ENCODE data around the gene CPLX1.
"Not testable (repeated sequence)": the region's sequence is repeated elsewhere in the genome, so short reads cannot be mapped to it uniquely, and the experiment has no call there.

Gene CPLX1

DNA sequence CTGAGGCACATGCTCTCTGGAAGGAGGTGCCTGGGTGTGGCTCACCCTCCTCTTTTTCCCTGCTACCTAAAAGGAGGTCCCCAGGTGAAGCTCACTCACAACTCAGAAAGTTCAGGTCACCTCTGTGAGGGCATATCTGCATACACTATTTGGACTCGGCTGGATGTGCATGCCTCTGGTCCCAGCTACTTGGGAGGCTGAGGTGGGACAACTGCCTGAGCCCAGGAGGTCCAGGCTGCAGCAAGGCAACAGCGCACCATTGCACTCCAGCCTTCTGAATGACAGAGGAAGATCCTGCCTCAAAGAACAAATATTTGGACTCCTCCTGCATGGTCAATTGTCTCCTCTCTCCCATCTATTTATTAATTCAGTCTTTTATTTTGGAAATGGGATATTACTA, 46.4 kb downstream of the CPLX1 start:
- DNase-seq (ENCODE audit: low read depth in 2 of 3, low spot score in 2 of 3), result no peak

GRCh38 chr4:777520-778262, 48.2 kb downstream of the CPLX1 start:
- DNase-seq (ENCODE audit: low read depth in 2 of 3, low spot score in 2 of 3), result no peak

DNA sequence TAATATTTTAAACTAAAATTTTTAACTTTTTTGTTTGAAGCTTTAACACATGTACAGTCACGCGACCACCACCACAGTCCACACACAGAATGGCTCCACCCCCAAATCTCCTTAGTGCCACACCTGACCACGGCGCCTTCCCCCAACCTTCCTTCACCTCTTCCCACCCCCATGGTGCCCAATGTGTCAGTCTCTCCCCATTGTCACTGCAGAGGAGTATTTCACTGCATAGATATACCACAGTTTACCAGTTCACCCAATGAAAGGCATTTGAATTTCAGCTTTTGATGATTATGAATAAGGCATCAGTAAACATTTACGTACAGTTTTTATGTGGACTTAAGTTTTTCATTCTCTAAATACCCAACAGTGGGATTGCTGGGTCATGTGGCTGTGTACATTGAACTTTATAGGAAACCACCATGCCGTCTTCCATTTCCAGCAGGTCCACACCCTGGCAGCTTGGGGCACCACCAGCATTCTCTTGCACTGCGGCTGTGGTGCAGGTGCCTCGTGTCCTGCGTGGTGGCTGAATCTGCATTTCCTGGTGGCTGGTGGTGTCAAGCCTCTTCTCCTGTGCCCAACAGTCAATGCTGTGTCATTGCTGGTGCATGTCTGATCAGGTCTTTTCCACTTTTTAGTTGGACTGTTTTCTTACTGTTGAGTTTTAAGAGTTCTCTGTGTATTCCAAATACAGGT, 49.0 kb downstream of the CPLX1 start:
- DNase-seq (ENCODE audit: low read depth in 2 of 3, low spot score in 2 of 3), result no peak

DNA sequence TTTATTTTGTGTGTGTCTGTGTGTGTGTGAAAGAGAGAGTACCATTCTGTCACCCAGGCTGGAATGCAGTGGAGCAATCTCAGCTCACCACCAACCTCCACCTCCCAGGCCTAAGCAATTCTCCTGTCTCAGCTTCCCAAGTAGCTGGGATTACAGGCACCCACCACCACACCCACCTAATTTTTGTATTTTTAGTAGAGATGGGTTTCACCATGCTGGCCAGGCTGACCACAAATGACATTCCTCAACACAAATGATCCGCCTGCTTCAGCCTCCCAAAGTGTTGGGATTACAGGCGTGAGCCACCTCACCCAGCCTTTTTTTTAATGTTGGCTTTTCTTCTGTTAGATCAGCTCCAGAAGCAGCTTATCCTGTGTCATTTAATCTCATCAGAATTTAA, 50.4 kb downstream of the CPLX1 start:
- DNase-seq (ENCODE audit: low read depth in 2 of 3, low spot score in 2 of 3), result not testable (repeated sequence)

- DNase-seq (ENCODE audit: low read depth in 2 of 3, low spot score in 2 of 3), result not testable (repeated sequence)
Observed at GRCh38 chr4:774419-775092, 51.4 kb downstream of the CPLX1 start.

GRCh38 chr4:773214-773613, 52.7 kb downstream of the CPLX1 start:
- DNase-seq (ENCODE audit: low read depth in 2 of 3, low spot score in 2 of 3), result no peak

GRCh38 chr4:772776-773175, 53.2 kb downstream of the CPLX1 start:
- DNase-seq (ENCODE audit: low read depth in 2 of 3, low spot score in 2 of 3), result no peak

GRCh38 chr4:772118-772517, 53.8 kb downstream of the CPLX1 start:
- DNase-seq (ENCODE audit: low read depth in 2 of 3, low spot score in 2 of 3), result no peak

- no peak for DNase-seq (ENCODE audit: low read depth in 2 of 3, low spot score in 2 of 3)
Observed at GRCh38 chr4:771464-771863, 54.5 kb downstream of the CPLX1 start.

- DNase-seq (ENCODE audit: low read depth in 2 of 3, low spot score in 2 of 3), result no peak
Observed at GRCh38 chr4:770022-770421, 55.9 kb downstream of the CPLX1 start.

- DNase-seq (ENCODE audit: low read depth in 2 of 3, low spot score in 2 of 3), result no peak
Observed at GRCh38 chr4:769511-769910, 56.4 kb downstream of the CPLX1 start.

DNA sequence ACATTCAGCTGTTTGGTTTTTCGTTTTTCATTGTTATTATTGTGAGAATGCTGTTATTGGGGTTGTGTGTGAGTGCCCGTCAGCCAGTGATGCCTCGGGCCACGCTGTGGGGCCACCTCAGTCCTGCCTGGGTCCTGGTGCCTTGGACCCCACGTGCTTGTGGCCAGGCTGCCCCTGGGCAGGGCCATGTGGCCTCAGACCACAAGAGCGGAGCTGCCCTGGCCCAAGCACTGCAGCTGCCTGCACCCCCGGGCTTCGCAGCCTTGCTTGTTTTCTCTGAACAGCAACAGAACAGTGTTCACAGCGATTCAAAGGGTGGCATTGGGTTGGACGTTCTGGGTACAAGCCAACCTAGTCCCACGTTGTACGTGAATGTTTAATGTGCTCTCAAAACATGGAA, 56.9 kb downstream of the CPLX1 start:
- no peak for DNase-seq (ENCODE audit: low read depth in 2 of 3, low spot score in 2 of 3)

GRCh38 chr4:768076-768475, 57.9 kb downstream of the CPLX1 start:
- no peak for DNase-seq (ENCODE audit: low read depth in 2 of 3, low spot score in 2 of 3)

DNA sequence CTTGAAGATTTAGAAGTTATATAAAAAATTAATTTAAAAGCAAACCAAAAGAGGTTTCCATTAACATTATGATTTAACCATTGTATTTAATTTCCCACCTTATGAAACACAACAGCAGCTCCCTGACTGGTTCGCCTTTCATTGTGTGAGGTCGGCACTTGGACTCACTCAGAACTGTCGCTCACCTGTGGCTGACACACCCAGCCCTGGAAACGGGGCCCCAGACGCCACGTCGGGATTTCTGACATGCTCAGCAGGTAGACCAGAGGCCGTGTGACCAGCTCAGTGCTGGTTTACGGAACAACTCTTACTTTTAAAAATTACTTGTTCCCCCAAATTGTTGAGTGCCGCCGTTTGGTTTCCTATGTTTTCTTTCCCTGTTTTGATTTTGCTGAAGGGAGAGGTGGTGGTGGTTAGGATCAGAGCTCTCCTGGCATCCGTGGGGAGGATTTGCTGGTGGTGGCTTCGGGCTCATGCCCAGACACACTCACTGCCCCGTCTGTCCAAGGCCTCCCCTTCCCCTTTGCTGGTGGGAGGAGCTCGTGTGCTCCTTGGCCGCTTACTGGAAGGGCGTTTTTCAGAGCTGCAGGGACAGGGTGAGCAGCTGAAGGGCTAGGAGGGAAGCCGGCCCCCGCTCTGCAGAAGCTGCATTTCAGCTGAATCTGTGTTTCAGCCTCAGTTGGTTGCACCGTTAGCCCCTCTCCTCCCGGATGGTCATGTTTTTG, 59.2 kb downstream of the CPLX1 start:
- DNase-seq (ENCODE audit: low read depth in 2 of 3, low spot score in 2 of 3), result no peak

DNA sequence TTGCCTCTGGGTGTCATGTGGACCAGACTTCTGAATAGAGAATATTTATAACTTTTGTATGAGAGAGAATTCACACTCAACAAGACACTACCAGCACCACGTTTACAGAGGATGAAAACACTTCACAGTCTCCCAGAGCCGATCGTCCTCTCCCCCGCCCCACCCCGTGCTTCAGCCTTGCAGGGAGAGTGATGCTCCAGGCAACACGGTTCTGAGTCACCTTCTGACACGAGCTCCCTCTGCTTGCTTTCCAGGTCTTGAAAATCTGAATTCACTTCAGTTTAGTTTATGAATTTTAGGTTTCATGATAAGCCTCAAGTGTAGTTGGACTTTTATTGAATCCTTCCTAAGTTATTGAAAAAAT, 59.8 kb downstream of the CPLX1 start:
- no peak for DNase-seq (ENCODE audit: low read depth in 2 of 3, low spot score in 2 of 3)

DNA sequence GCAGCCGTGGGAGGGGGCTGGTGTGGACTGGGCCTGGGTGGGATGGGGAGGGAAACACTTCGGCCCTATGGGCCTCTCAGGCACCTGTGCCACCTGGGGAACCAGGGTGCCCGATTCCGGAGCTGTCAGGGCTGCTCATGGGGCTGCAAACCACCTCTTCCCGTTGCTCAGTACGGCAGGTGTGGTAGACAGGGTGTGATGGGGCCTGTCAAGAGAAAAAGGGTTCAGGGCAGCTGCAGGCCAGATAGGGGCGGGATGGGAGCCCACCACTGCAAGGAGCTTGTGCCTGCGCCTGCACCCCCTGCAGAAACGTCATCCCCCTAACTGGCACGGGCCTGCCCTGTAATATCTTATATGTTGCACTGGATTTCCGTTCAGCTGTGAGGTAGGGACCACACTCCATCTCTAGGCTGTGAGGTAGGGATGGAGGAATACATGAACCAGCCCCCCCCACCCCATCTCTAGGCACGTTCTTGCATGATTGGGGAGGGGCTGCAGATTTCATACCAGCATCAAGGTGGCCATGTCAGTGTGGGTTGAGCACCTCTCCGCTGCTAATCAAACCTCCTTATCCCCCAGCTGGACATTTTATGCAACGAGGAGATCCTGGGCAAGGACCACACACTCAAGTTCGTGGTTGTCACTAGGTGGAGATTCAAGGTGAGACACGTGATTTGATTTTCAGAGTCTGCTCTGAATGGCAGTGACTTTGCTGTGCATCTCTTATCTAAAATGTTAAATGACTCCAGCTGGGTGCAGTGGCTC, 61.3 kb downstream of the CPLX1 start:
- DNase-seq (ENCODE audit: low read depth in 2 of 3, low spot score in 2 of 3), result no peak

DNA sequence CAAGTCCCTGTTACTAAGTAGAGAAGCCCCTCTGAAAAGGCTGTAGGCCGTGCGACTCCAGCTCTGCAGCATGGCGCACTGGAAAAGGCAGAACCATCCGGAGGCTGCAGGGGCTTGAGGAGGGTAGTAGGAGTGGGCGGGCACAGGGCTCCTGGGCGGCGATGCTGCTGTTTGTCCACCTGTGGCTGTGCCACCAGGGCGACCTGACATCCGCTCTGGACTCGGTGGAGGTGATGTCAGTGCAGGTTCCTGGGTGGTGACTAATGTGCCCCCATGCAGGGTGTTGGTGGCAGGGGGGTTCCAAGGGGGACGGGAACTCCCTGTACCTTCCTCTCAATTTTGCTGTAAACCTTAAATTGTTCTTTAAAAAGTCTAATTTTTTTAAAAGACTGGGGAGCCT, 62.0 kb downstream of the CPLX1 start:
- no peak for DNase-seq (ENCODE audit: low read depth in 2 of 3, low spot score in 2 of 3)

DNA sequence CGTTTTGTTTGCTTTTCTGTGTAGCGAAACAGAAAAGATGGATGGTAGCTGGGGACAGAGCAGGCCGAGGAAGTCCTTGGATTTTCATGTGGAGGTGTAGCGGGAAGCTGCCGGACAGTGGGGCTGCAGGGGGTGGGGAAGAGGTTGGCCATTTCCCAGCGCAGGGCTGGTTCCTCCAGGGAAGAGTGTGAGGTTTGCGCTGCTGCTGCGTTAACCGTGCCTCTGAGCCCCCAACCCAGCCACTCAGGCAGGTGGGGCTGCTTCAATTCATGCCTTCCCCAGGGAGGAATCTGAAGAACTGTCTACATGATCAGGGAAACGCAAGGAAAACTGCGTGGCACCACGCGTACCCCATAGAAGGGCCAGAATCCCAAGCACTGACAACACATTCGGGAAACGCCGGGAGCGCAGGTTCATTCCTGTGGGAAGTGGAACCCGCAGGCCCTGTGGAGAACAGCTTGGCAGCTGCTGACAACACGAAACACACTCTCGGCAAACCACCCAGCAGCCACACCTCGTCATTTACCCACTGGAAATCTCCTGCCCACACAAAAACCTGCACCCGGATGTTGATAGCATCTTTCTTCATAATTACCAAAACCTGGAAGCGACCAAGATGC, 62.6 kb downstream of the CPLX1 start:
- DNase-seq (ENCODE audit: low read depth in 2 of 3, low spot score in 2 of 3), result no peak

- no peak for DNase-seq (ENCODE audit: low read depth in 2 of 3, low spot score in 2 of 3)
Observed at GRCh38 chr4:762211-763190, 63.4 kb downstream of the CPLX1 start.
